Ectodermal cell (in vitro differentiated cells): Measurements from ENCODE around the gene STK17A. TPM values are rescaled to one million over a fixed set of nuclear protein-coding genes. Genes with fewer than 3 reads are reported as not detected.

Experiments used
- H3K27ac ChIP-seq: 2 replicates; pipeline ENCODE4 v1.7.0; 2013; ENCODE audit warnings: mild to moderate bottlenecking, low read depth, low read length; ENCODE audit not compliant: insufficient read depth, poor library complexity, severe bottlenecking
- H3K27me3 ChIP-seq: 2 replicates; pipeline ENCODE4 v1.7.0; 2013; ENCODE audit warnings: mild to moderate bottlenecking, low read length; ENCODE audit not compliant: insufficient read depth, control insufficient read depth, poor library complexity, severe bottlenecking
- H3K36me3 ChIP-seq: one replicate; pipeline ENCODE4 v1.7.0; 2013; ENCODE audit warnings: low read length; ENCODE audit not compliant: control insufficient read depth, insufficient read depth
- H3K4me1 ChIP-seq: one replicate; pipeline ENCODE4 v1.7.0; 2013; ENCODE audit warnings: low read length; ENCODE audit not compliant: control insufficient read depth, insufficient read depth
- H3K4me3 ChIP-seq: 2 replicates; pipeline ENCODE4 v1.7.0; 2013; ENCODE audit warnings: low read depth, low read length, control low read depth; ENCODE audit not compliant: insufficient read depth
- H3K9me3 ChIP-seq: 2 replicates; pipeline ENCODE4 v1.7.0; 2013; ENCODE audit warnings: mild to moderate bottlenecking, low read length, moderate library complexity; ENCODE audit not compliant: control insufficient read depth
- WGBS, 2 experiments: methylation state at CpG; one replicate each; pipeline ENCODE4 v1.1.7; 2013; ENCODE audit warnings: missing lambda C conversion rate in 2 of 2; 5-methylcytosine and 5-hydroxymethylcytosine counted together
- polyA plus RNA-seq, 4 experiments: library from polyadenylated mRNA; stranded (reverse); fragments of 50-300 nt; gene quantifications; one replicate each; pipeline ENCODE4 v1.2.3, GENCODE V29; 2013

Gene STK17A
- polyA plus RNA-seq (2013, experiment 1 of 4): 8.2 TPM
- polyA plus RNA-seq (2013, experiment 2 of 4): 7.2 TPM
- 5.5 TPM for polyA plus RNA-seq (2013, experiment 3 of 4)
- 6.7 TPM for polyA plus RNA-seq (2013, experiment 4 of 4)

DNA sequence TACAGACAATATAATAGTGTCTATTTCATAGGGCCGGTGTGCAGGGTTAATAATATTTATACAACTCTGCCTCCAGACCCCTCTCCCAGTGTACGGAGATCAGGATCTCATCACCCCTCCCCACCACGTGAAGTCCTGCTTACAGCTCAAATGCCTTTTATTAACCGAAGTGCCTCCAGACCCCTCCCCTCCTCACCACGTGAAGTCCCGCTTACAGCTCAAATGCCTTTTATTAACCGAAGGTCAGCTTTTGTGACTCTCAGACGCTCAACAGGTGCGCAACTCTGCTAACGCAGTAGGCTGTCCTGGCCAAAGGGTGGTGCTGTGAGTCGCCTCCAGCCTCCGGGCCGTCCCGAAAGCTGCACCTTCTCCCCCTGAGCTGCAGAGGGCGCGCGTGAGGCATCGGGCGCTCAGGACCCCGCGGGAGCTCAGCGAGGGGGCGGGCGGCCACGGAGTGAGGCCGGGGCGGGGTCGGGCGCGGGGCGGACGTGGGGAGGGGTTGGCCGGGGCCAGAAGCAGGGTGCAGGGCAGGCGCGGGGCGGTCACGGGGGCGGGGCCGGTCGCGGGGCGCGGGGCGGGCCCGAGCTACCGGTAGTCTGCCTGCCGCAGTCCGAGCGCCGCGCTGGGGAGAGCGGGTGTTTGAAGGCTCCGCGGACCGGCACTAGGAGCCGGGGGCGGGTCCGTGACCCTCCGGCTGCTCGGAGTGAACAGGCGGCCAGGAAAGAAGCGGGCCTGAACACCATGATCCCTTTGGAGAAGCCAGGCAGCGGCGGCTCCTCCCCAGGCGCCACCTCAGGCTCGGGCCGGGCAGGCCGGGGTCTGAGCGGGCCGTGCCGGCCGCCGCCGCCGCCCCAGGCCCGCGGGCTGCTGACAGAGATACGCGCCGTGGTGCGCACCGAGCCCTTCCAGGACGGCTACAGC is at the start of gene STK17A:
STK17A (plus strand) TSS at position 606 of the 921 bp plus-strand sequence; CDS start at position 742, 136 bp downstream.
- Histone ChIP-seq H3K36me3 (no peaks in the 10 kb centered on the region), H3K4me3 (peak within 1 kb of the TSS; percentile 53), H3K4me1 (peaks cover 3% of the 10 kb centered on the region), H3K27me3 (peaks cover 17% of the 10 kb centered on the region), H3K9me3 (no peaks in the 10 kb centered on the region), H3K27ac (peak within 1 kb of the TSS; percentile 3)
- 2% methylated on average over 83 of the region's 83 CpGs for WGBS, 2 experiments

DNA sequence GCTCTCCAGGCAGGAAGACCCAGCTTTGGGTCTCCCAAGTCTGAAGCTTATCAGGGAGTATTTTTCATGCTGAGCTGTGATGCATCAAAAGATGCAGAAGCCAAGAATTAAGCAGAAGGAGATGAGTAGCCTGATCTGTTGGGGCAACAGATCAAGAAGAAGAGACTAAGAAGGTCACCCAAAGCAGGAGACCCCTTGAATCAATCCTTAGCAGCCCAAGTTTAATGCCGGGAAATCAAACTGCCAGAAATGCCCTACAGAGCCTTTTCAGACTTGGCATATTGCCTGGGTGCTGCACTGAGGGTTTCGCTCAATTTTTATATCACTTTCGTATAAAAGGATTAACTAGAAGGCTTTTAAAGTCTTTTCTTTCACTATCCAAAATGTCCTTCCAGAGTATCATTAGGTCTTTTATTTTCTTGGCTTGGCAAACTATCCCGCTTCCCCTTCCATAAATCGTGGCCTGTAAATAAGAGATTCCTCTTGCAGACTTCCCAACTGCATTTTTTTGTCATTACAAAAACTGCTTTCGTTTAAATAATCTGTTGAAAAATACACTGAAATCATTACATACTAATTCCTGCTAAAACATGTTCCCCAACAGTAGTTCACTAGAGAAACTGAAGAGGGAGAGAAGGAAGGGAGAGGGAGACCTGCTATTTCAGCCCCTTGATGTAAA is 49.0 kb upstream of the STK17A start:
- Histone ChIP-seq H3K27ac (no peak overlapping the region), H3K36me3 (no peaks in the 10 kb centered on the region), H3K27me3 (no peaks in the 10 kb centered on the region), H3K4me1 (no peaks in the 10 kb centered on the region), H3K4me3 (no peak overlapping the region), H3K9me3 (no peaks in the 10 kb centered on the region)
- WGBS, 2 experiments: 94% methylated on average over 6 of the region's 6 CpGs

DNA sequence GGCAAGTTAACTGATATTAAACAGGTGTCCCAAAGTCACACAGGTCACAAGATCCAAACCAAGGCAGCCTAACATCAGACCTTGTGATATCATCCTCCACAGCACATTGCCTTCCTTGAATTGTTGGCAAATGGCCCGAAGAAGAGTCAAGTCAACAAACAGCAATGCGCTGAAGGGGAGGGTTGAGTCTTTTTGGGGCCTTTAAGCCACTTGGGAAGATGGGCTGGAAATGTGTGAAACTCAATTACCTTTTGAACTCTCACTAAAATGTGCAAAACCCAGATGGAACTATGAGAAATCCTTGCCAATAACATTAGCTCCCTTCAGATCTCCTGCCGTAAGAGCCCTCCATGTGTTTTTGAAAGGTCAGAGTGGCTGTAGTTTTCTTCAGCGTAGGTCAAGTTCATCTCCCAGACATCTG is 47.9 kb upstream of the STK17A start:
- WGBS, 2 experiments: 91 to 94% methylated on average over 4 of the region's 4 CpGs
- H3K9me3 ChIP-seq: no peaks in the 10 kb centered on the region
- H3K36me3 ChIP-seq: no peaks in the 10 kb centered on the region
- no peak overlapping the region for H3K4me3 ChIP-seq
- no peak overlapping the region for H3K27ac ChIP-seq
- H3K4me1 ChIP-seq: no peaks in the 10 kb centered on the region
- no peaks in the 10 kb centered on the region for H3K27me3 ChIP-seq

DNA sequence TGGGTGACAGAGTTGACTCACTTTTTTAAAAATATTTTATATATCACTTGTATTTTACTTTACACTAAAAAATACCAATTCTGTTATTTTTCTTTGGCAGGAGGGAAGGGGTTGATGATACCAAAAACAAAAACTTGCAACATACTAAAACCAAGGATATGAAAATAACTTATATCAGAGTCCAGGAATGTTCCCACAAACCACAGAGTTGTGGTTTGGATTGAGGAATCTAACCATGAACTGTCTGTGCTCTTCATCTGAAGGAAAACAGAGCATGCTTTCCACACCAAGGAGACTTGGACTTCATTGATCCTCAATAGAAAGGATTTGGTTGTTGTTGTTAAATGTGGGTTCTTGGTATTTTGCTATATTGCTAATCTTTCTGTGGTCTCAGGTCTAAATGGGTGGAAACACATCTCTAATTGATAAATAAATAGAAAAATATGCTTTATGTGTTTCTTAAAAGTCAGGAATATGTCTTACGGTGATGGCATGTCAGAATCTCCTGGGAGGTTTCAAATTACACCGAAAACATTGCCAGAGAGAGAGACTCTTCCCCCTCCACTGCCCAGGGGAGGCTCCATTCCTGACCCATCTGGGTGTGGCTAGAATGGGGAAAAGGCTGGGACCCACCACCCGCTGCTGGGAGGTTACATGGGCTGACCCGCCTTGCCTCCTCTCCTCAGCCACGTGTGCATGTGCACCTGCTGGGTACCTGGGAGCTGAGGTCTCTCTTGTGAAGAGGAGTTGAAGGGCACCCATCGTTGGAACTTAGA is 46.9 kb upstream of the STK17A start:
- 82% methylated on average over 5 to 6 of the region's 6 CpGs for whole genome bisulfite sequencing, 2 experiments
- Histone ChIP-seq H3K4me3 (no peak overlapping the region), H3K36me3 (no peaks in the 10 kb centered on the region), H3K27ac (no peak overlapping the region), H3K4me1 (no peaks in the 10 kb centered on the region), H3K9me3 (no peaks in the 10 kb centered on the region), H3K27me3 (no peaks in the 10 kb centered on the region)

DNA sequence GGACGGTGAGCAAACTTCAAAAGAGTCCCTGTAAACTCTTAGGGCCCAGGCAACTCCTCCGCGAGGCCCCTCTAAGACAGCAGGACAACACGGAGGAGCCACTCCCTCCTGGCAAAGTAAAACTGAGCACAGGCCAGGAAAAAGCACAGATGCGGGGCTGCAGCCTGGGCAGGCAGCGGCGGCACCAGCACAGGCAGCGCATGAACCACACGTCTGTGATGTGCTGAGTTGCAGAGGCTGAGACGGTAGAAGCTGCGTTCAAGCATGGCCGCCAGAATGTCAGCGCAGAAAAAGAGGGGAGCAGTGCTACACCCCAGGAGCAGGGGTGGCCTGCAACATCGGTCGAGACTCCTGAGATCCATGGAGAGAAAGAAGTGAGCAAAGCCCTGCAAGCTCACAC is 46.1 kb upstream of the STK17A start:
- Histone ChIP-seq H3K9me3 (no peaks in the 10 kb centered on the region), H3K36me3 (no peaks in the 10 kb centered on the region), H3K4me3 (no peak overlapping the region), H3K27ac (no peak overlapping the region), H3K27me3 (no peaks in the 10 kb centered on the region), H3K4me1 (no peaks in the 10 kb centered on the region)
- 88 to 90% methylated on average over 15 of the region's 15 CpGs for WGBS, 2 experiments

DNA sequence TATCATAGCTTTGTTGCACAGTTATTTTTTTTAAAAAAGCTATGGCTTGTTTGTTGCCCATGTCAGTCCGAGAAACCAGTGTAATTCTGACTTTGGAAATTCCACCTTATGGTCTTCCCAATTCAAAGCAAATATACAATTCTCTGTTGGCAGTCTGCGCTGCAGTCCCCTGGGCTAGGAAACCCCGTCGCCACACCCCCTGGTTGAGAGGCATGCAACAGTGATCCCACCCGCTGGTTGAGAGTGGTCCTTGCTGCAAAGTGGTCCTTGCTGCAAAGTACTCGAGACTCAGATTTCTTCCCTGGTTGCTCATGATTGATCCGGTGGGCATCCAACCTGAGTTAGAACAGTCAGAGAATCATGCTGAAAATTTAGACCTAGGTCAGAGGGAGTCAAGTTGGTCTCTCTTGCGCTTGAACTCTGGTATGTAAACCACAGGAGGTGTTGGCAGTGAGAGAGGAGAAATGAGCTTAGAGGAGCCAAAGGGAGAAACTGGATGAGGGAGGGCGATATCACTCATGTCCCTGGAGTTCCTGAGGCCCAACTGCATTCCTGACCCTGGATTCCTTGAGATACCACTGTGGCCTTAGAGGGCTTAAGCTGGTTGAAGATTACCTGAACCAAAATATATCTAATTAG is 45.0 kb upstream of the STK17A start:
- Histone ChIP-seq H3K27ac (no peak overlapping the region), H3K36me3 (no peaks in the 10 kb centered on the region), H3K4me1 (no peaks in the 10 kb centered on the region), H3K9me3 (no peaks in the 10 kb centered on the region), H3K4me3 (no peak overlapping the region), H3K27me3 (no peaks in the 10 kb centered on the region)
- 90 to 91% methylated on average over 9 of the region's 9 CpGs for WGBS, 2 experiments

DNA sequence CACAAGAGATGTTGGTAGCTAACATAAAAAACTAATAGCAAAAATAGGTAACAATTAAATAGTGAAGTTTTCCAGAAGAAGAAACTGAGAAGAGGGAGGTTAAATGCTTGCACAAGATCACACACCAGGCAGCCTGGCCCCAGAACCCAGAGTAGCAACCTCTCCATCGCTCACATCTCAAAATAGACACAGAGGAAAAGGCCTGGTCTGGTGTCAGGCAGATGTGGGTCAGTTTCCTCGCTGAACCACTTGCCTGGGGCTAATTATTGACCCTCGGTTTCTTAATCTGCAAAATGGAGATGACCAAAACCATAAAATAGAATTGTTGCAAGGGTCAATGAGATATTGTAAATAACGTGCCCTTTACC is 44.5 kb upstream of the STK17A start:
- no peaks in the 10 kb centered on the region for H3K4me1 ChIP-seq
- no peaks in the 10 kb centered on the region for H3K9me3 ChIP-seq
- H3K27ac ChIP-seq: no peak overlapping the region
- no peaks in the 10 kb centered on the region for H3K27me3 ChIP-seq
- no peak overlapping the region for H3K4me3 ChIP-seq
- WGBS, 2 experiments: 87 to 91% methylated on average over 4 of the region's 4 CpGs
- no peaks in the 10 kb centered on the region for H3K36me3 ChIP-seq

DNA sequence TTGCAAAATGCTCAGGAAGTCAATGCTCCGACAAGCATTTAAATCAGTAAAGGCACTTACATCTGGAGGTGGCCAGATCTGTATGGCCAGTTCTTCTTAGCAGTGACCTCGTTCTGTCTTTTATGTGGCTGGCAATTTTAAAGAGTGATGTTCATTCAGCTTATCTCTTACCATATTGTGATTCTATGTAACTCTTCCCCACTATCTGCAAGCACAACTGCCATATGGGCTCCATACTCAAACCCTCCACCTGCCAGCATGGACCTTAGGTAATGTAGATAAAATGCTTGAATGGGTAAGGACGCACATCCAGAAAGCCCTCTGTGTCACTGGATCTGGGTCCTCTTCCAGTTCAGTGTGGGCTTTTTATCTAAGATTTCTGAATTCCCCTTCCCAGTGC is 42.4 kb upstream of the STK17A start:
- Histone ChIP-seq H3K36me3 (no peaks in the 10 kb centered on the region), H3K4me1 (no peaks in the 10 kb centered on the region), H3K27ac (no peak overlapping the region), H3K9me3 (no peaks in the 10 kb centered on the region), H3K27me3 (no peaks in the 10 kb centered on the region), H3K4me3 (no peak overlapping the region)
- 86 to 98% methylated on average over 3 of the region's 3 CpGs for WGBS, 2 experiments

DNA sequence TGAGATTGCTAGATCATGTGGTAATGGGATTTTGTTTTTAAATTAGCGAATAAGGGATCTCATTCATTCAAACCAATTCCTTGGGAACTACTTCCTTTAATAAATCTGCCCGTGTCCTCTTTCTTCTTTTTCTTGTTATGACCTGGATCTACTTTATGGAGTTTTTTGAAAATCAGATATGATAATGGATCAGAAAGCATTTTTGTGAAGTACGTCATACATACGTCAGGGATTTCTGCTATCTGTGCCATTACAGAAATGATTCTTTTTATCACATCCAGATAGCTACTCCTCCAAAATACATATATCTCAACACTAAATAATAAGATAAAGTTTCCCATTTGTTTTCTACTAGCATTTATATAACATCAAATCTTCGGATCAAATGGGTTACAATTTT is 40.2 kb upstream of the STK17A start:
- WGBS, 2 experiments: 93 to 97% methylated on average over 4 to 5 of the region's 5 CpGs
- Histone ChIP-seq H3K27ac (no peak overlapping the region), H3K4me1 (no peaks in the 10 kb centered on the region)

More for the DNA sequence above, 40.2 kb upstream of the STK17A start:
- Histone ChIP-seq H3K9me3 (no peaks in the 10 kb centered on the region), H3K27me3 (no peaks in the 10 kb centered on the region), H3K36me3 (no peaks in the 10 kb centered on the region), H3K4me3 (no peak overlapping the region)
